GM21515 (cell line): ENCODE measurements around the gene SLC25A48.

Experiments
- ATAC-seq: cut with Tn5 transposase; IDR thresholded peaks from one replicate; pipeline ENCODE4 v1.9.1; 2021; ENCODE audit not compliant: unreplicated experiment

Gene SLC25A48

DNA sequence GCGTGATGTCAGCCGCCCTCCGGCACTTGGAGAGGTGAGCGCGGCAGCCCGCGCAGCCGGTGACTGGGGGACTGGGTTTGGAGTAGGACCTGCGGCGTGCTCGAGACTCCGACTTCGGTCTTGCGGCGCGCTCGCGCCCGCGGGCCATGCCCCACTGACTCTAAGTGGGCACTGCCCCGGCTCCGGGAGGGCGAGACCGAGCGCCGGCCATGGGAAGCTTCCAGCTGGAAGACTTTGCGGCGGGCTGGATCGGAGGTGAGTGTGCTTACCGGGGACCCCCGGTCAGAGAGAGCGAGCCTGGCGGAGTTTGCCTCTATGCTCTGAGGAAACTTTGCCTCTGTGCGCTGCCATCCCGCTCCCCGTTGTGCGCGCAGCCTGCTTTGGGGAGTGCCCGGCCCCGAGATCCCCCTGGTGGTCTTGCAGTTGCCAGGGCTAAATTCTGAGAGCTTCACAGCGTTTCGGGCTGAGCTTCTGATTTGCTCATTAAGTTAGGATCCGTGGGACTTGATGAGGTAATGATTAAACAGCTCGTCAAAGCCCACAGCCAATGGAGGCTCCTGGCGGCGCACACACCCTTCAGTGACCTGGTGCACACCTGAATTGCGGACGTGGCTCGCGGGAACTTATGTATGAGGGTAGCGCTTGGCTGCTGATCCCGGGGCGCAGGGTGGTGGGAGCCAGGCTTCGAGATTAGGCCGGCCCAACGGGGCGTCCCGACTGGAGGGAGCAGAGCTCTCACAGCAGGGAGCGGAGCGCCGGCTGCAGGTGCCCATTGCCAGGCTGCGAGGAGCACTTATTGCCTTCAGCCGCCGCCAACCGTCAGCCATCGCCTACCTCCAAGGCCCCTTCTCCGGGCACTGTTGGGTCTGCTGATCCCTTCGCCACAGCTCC is at the start of gene SLC25A48:
Gene SLC25A48, plus strand, starts transcription at position 25 of the 891 bp plus-strand sequence. Its CDS starts 185 bp downstream, at position 210.
- no peak for ATAC-seq

DNA sequence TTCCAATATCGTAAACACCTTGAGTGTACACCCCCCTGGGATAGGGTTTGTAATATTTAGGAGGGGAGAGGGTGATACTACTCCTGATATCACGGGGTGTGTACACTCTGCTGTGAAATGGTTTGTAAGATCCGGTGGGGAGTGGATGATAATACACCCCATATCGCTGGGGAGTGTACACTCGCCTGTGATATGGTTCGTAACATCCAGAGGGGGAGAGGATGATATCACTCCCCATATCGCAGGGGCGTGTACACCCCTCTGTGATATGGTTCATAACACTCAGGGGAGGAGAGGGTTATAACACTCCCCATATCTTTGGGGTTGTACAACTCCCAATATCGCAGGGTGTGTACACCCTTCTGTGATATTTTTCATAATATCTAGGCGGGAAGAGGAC is 33.8 kb upstream of the SLC25A48 start:
- no peak for ATAC-seq

- ATAC-seq: no peak
These were observed 24.1 kb upstream of the SLC25A48 start for GRCh38 chr5:135810188-135810943.

DNA sequence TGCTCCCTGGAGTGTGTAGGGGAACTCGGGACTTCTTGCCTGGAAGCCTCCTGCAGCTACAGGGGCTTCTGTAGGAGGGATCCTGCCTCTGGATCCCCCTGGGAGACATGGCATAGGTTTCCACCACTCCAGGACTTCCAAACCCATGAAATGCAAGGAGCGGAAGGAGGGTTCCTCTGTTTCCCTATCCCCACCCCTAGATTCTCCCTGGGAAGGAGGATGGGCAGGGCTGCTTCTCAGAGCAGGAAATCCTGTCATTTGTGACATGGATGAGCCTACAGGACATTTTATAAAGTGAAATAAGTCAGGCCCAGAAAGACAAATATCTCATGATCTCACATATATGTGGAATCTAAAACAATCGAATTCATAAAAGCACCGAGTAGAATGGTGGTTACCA is 23.5 kb upstream of the SLC25A48 start:
- ATAC-seq: no peak

- no peak for ATAC-seq
These were observed 20.7 kb upstream of the SLC25A48 start for GRCh38 chr5:135813758-135814157.

DNA sequence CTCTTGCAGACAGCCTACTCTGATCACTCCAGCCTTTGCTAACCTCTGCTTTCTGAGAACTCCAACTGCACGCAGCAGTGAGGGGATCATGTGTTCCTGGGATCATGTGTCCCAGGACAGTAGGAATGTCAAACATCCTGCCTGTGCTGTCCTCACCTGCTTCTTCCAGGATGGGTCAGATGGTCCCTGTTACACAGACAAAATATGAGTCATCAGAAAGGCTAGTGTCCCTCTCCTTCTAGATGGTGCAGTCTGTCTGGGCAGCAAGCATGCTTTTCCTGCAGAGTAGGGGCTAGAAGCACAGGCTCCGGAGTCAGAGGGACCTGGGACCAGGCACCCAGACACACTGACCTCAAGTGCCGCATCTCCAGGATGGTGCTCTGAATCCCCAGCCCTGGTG is 20.1 kb upstream of the SLC25A48 start:
- ATAC-seq: no peak

DNA sequence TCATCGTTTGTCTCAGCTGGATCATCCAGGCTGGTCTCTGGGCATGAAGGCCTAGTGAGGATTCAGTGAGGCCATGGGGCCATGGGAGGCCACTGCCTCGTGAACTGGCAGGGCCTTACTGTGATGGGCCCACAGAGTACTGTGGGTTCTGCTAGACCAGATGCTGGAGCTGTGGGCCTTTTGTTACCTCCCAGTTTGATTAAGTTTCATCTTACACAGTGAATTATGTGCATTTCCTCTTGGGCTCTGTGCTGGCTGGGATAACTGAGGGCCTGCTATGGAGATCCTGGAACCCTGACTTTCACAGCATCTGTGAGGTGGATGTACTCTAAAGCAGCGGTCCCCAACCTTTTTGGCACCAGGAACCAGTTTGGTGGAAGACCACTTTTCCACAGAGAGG is 19.7 kb upstream of the SLC25A48 start:
- ATAC-seq: no peak

- no peak for ATAC-seq
These were observed 13.2 kb upstream of the SLC25A48 start for GRCh38 chr5:135821061-135821801.

GRCh38 chr5:135821802-135822201 is 12.7 kb upstream of the SLC25A48 start:
- ATAC-seq: no peak

DNA sequence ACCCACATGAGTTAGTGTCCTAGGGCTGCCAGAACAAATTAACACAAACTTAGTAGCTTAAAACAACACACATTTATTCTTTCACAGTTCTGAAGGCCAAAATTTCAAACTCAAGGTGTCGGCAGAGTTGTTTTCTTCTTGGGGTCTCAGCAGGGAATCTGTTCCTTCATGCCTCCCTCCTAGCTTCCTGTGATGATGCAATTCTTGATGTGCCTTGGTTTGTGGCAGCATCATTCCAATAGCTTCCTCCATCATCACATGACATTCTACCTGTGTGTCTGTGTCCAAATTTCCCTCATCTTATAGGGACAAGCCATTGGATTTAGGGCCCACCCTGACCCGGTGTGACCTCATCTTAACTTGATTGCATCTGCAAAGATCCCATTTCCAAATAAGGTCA is 12.2 kb upstream of the SLC25A48 start:
- ATAC-seq: no peak

GRCh38 chr5:135822959-135823358 is 11.5 kb upstream of the SLC25A48 start:
- ATAC-seq: no peak

DNA sequence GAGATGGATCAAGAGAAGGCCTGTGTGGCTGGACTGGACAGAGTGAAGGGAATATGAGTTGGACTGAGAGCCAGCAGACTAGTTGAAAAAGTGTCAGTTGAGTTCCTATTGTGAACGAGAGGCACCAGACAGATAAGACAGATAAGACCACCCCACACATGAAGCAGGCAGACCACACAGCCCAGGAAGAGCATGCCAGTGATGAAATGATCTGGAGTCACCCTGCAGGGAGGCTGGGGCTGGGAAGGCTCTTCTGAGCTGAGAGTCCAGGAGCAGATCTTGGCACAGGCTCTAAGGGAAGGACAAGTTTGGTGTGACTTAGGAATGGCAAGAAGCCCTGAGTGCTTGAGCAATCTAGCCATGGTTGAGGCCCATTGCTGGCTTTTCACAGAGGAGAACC is 10.6 kb upstream of the SLC25A48 start:
- ATAC-seq: no peak

DNA sequence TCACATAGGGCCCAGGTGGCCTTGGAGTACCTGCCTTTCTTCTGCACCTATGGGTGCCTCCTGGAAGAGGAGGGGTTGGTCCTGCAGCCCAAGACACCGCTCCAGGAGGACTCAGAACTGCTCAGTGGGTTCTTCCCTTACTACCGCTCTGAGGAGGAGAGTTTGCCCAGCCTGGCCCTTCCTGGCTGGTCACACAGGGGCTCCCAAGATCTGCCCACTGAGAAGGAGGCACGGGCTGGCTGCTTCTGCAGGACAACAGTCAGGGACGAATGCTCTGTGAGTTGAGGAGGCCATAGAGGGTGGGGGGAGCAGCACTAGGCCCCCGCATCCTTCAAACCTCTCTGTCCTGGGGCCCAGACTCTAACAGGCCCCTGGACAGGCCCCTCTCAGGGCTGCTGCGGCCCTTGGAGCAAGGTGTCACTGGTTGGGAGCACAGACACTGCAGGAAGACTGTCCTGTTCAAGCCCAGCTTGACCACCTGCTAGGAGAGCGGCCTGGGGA is 9.9 kb upstream of the SLC25A48 start:
- ATAC-seq: no peak

DNA sequence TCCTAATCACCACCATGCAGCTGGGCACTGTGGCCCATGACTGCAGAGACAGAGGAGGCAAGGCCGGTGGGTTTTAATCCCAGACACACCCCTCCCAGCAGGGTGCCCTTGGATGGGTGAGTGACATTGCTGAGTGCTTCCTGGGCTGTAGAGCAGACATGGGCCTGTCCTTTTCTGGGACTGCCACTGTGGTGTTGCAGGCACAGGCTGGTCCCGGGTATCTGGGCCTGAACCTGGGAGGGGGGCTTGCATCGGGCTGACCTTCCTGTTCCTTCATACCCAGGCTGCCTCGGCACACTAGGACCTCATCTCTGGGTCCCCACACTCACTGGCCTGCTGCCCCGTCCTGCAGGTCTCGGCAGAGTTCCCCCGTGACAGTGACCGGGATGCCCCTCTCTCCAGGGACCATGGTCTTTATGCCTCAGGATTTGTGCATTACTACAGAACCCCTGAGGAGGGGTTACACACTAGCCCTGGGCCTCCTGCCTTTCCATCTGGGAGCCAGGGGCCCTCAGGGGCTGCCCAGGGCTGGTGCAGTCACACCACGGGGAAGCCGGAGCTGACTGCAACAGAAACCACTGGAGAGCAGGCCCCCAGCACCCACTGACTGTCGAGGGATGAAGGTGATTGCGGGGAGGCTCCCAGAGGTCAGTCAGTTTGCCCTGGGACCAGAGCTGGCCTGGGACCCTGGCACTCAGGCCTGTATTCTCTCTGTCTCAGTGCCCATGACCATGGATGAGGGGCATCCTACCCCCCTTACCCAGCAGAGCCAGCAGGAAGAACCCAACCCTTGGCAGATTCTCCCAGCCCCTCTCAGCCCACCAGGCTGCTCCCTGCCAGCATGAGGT is 8.9 kb upstream of the SLC25A48 start:
- ATAC-seq: no peak

DNA sequence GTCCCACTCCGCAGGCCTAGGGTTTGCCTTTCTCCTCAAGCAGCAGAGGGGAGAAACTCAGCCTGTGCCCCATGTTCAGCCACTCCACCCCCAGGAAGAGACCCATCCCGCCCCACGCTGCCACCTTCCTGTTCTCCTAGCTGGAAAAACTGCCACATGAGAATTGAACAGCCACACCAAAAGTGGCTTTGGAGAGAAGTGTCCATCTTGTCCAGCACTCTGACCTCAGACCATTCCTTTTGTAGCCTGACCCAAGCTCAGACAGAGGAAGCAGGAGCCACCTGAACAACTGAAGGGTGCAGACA is 8.3 kb upstream of the SLC25A48 start:
- no peak for ATAC-seq

GRCh38 chr5:135826994-135827671 is 7.3 kb upstream of the SLC25A48 start:
- no peak for ATAC-seq

GRCh38 chr5:135827965-135828781 is 6.3 kb upstream of the SLC25A48 start:
- no peak for ATAC-seq

- ATAC-seq: no peak
These were observed 5.7 kb upstream of the SLC25A48 start for GRCh38 chr5:135828782-135829127.

DNA sequence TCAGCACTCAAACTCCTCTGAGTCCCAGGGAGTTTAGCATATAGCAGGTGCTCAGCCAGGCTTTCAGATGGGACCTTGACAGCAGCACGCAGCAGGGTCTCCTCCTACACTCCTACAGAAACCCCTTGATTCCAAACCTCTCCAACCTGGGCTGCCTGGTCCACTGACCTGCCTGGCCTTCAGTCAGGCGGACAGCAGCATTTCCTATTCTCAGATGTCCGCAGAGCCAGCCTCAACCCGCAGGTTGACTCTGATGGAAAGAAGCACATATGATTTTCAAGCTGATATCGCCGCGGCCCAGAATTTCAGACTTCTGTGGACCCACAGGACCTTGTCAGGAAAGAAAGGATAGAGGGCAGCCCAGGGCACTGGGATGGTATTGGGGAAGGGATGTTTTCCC is 5.3 kb upstream of the SLC25A48 start:
- no peak for ATAC-seq
